ENCODE measurements around the gene FOXO1.
"Not testable (repeated sequence)": the region's sequence is repeated elsewhere in the genome, so short reads cannot be mapped to it uniquely, and the experiment has no call there.

Gene FOXO1

GRCh38 chr13:40664350-40665125, 1.9 kb downstream of the FOXO1 start:
- TF ChIP-seq CTCF (conservative IDR thresholded peaks at IDR 0.05; ENCODE audit: low read length) (no peak), EZH2phosphoT487 (IDR thresholded peaks at IDR 0.05; ENCODE audit: borderline replicate concordance) (no peak)

DNA sequence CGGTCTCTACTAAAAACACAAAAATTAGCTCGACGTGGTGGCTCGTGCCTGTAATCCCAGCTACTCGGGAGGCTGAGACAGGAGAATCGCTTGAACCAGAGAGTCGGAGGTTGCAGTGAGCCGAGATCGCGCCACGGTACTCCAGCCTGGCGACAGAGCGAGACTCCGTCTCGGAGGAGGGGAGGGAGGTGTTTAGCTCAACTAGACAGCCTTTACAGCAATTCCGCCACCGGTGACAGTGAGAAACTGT, 2.4 kb downstream of the FOXO1 start:
- peaks cover 42% of the 10 kb centered on the region for H3K79me2 ChIP-seq (ENCODE audit: insufficient read depth, low read length)

More at GRCh38 chr13:40664350-40665125, 1.9 kb downstream of the FOXO1 start:
- Histone ChIP-seq H3F3A (ENCODE audit: low read depth) (no peaks in the 10 kb centered on the region), H3K4me2 (ENCODE audit: low read depth, low read length, poor library complexity, severe bottlenecking) (peak overlapping the region; percentile 56), H3K9ac (ENCODE audit: low read depth, low read length, poor library complexity, severe bottlenecking) (no peak overlapping the region), H3K9me3 (ENCODE audit: insufficient read depth, low read depth, low read length) (no peaks in the 10 kb centered on the region), H3K4me3 (ENCODE audit: low read length, poor library complexity, severe bottlenecking) (no peak overlapping the region), H3K79me2 (ENCODE audit: insufficient read depth, low read length) (peaks cover 38% of the 10 kb centered on the region), H4K20me1 (ENCODE audit: insufficient read depth, low read length, poor library complexity, severe bottlenecking) (peaks cover 6% of the 10 kb centered on the region), H2AFZ (ENCODE audit: low read length) (no peak overlapping the region), H3K27me3 (ENCODE audit: insufficient read depth, low read length, poor library complexity, severe bottlenecking) (no peaks in the 10 kb centered on the region), H3K4me1 (ENCODE audit: insufficient read depth, low read length, poor library complexity, severe bottlenecking) (peaks cover 36% of the 10 kb centered on the region), H3K36me3 (ENCODE audit: insufficient read depth, low read length) (no peaks in the 10 kb centered on the region), H3K9me2 (replicated peaks; ENCODE audit: low read depth, low read length) (no peaks in the 10 kb centered on the region)

DNA sequence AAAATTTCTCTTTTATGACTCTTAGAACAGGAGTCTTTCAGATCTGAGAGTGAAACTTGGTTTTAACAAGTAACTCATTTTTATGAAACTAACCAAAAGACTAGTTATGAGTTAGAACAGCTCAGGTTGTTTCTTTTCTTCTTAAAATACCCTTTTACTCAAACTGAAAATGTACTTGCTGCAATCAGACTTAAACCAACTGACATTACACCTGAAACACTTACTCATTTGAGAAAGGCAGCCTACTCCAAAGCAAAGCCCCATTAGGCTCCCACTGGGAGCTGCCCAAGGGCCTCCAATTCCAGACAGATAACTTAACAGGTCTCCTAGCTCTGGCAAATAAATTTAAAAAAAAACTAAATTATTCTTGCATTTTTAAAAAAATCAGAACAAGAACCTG, 3.6 kb downstream of the FOXO1 start:
- peaks cover 37% of the 10 kb centered on the region for H3K4me1 ChIP-seq (ENCODE audit: insufficient read depth, low read length, poor library complexity, severe bottlenecking)
- peak overlapping the region; percentile 56 for H3K4me2 ChIP-seq (ENCODE audit: low read depth, low read length, poor library complexity, severe bottlenecking)
- H3K36me3 ChIP-seq (ENCODE audit: insufficient read depth, low read length), result no peaks in the 10 kb centered on the region
- H3K9ac ChIP-seq (ENCODE audit: low read depth, low read length, poor library complexity, severe bottlenecking), result peak overlapping the region; percentile 7
- H3K9me3 ChIP-seq (ENCODE audit: insufficient read depth, low read depth, low read length), result no peaks in the 10 kb centered on the region
- peaks cover 49% of the 10 kb centered on the region for H3K79me2 ChIP-seq (ENCODE audit: insufficient read depth, low read length)
- H3K27me3 ChIP-seq (ENCODE audit: insufficient read depth, low read length, poor library complexity, severe bottlenecking), result no peaks in the 10 kb centered on the region
- H4K20me1 ChIP-seq (ENCODE audit: insufficient read depth, low read length, poor library complexity, severe bottlenecking), result peaks cover 6% of the 10 kb centered on the region
- H2AFZ ChIP-seq (ENCODE audit: low read length), result no peak overlapping the region
- no peak for TF ChIP-seq EZH2phosphoT487 (IDR thresholded peaks at IDR 0.05; ENCODE audit: borderline replicate concordance)
- TF ChIP-seq CTCF (conservative IDR thresholded peaks at IDR 0.05; ENCODE audit: low read length), result no peak
- no peaks in the 10 kb centered on the region for H3F3A ChIP-seq (ENCODE audit: low read depth)
- H3K4me3 ChIP-seq (ENCODE audit: low read length, poor library complexity, severe bottlenecking), result peak overlapping the region; percentile 55
- H3K9me2 ChIP-seq (replicated peaks; ENCODE audit: low read depth, low read length), result no peaks in the 10 kb centered on the region

More for the DNA sequence above, 2.4 kb downstream of the FOXO1 start:
- Histone ChIP-seq H3K4me2 (ENCODE audit: low read depth, low read length, poor library complexity, severe bottlenecking) (peak overlapping the region; percentile 56), H3K4me1 (ENCODE audit: insufficient read depth, low read length, poor library complexity, severe bottlenecking) (peaks cover 38% of the 10 kb centered on the region), H3K4me3 (ENCODE audit: low read length, poor library complexity, severe bottlenecking) (peak overlapping the region; percentile 55)
- H4K20me1 ChIP-seq (ENCODE audit: insufficient read depth, low read length, poor library complexity, severe bottlenecking); H3K9ac ChIP-seq (ENCODE audit: low read depth, low read length, poor library complexity, severe bottlenecking); H3K9me2 ChIP-seq (replicated peaks; ENCODE audit: low read depth, low read length); H3F3A ChIP-seq (ENCODE audit: low read depth); H3K9me3 ChIP-seq (ENCODE audit: insufficient read depth, low read depth, low read length); H3K36me3 ChIP-seq (ENCODE audit: insufficient read depth, low read length); H3K27me3 ChIP-seq (ENCODE audit: insufficient read depth, low read length, poor library complexity, severe bottlenecking); H2AFZ ChIP-seq (ENCODE audit: low read length): not testable (repeated sequence)
